Effector memory CD8-positive, alpha-beta T cell (primary cell): ENCODE data around the gene UVRAG.
"Not testable (repeated sequence)": the region's sequence is repeated elsewhere in the genome, so short reads cannot be mapped to it uniquely, and the experiment has no call there.

ENCODE experiments used
- ATAC-seq: fragments of 150-1000 bp; cut with Tn5 transposase; replicated peaks from 2 replicates; pipeline ENCODE4 v1.10.0; 2021; ENCODE audit warnings: mild to moderate bottlenecking, moderate library complexity
- DNase-seq, 3 experiments: peaks; one replicate each; pipeline ENCODE4 v3.0.0; 2021
- H3K27ac Mint-ChIP-seq, 2 donors: one replicate each; pipeline ENCODE4 v1.8.0; 2022; ENCODE audit warnings: mild to moderate bottlenecking in 2 of 2, mixed read lengths in 2 of 2, moderate library complexity in 2 of 2
- H3K27me3 Mint-ChIP-seq, 2 donors: one replicate each; pipeline ENCODE4 v1.8.0; 2022; ENCODE audit warnings: mixed read lengths in 2 of 2
- H3K36me3 Mint-ChIP-seq: one replicate; pipeline ENCODE4 v1.8.0; 2022; ENCODE audit warnings: mild to moderate bottlenecking, moderate library complexity, mixed read lengths; ENCODE audit not compliant: insufficient read depth
- H3K4me1 Mint-ChIP-seq, 2 donors: one replicate each; pipeline ENCODE4 v1.8.0; 2022; ENCODE audit warnings: low read depth in 2 of 2, mixed read lengths in 2 of 2
- H3K4me3 Mint-ChIP-seq, 2 donors: one replicate each; pipeline ENCODE4 v1.8.0; 2022; ENCODE audit warnings: mild to moderate bottlenecking in 2 of 2, mixed read lengths in 2 of 2, moderate library complexity in 2 of 2
- H3K9me3 Mint-ChIP-seq, 2 donors: one replicate each; pipeline ENCODE4 v1.8.0; 2022; ENCODE audit warnings: mixed read lengths in 2 of 2

The UVRAG gene

GRCh38 chr11:75973710-75974109 is 158.7 kb downstream of the UVRAG start:
- H3K4me1 Mint-ChIP-seq, result peaks cover 23 to 24% of the 10 kb centered on the region in 2 donors
- not testable (repeated sequence) for H3K9me3 Mint-ChIP-seq, H3K4me3 Mint-ChIP-seq, H3K27ac Mint-ChIP-seq, DNase-seq, H3K36me3 Mint-ChIP-seq, ATAC-seq, H3K27me3 Mint-ChIP-seq

GRCh38 chr11:75979075-75979474 is 164.1 kb downstream of the UVRAG start:
- not testable (repeated sequence) for ATAC-seq, H3K36me3 Mint-ChIP-seq, H3K9me3 Mint-ChIP-seq, H3K27ac Mint-ChIP-seq, H3K27me3 Mint-ChIP-seq, DNase-seq, H3K4me3 Mint-ChIP-seq
- peaks cover 24 to 47% of the 10 kb centered on the region in 2 donors for H3K4me1 Mint-ChIP-seq

- not testable (repeated sequence) for H3K36me3 Mint-ChIP-seq, ATAC-seq
Measured at GRCh38 chr11:75979479-75980027, 164.5 kb downstream of the UVRAG start.

GRCh38 chr11:75980031-75980430 is 165.0 kb downstream of the UVRAG start:
- no peak overlapping the region for H3K27ac Mint-ChIP-seq
- DNase-seq (no peak), ATAC-seq (no peak)
- H3K4me3 Mint-ChIP-seq, result no peak overlapping the region
- H3K36me3 Mint-ChIP-seq, result peaks cover 12% of the 10 kb centered on the region
- peaks cover 24 to 47% of the 10 kb centered on the region in 2 donors for H3K4me1 Mint-ChIP-seq
- no peaks in the 10 kb centered on the region for H3K9me3 Mint-ChIP-seq
- no peaks in the 10 kb centered on the region for H3K27me3 Mint-ChIP-seq

More at GRCh38 chr11:75979479-75980027, 164.5 kb downstream of the UVRAG start:
- not testable (repeated sequence) for DNase-seq, H3K9me3 Mint-ChIP-seq, H3K27ac Mint-ChIP-seq, H3K4me3 Mint-ChIP-seq, H3K27me3 Mint-ChIP-seq
- H3K4me1 Mint-ChIP-seq, result peaks cover 24 to 47% of the 10 kb centered on the region in 2 donors

- Mint-ChIP-seq H3K36me3 (peaks cover 14% of the 10 kb centered on the region), H3K9me3 (no peaks in the 10 kb centered on the region), H3K27me3 (no peaks in the 10 kb centered on the region), H3K4me3 (no peak overlapping the region), H3K27ac (peak overlapping the region in 1 of 2 donors; percentile 81), H3K4me1 (peaks cover 18 to 42% of the 10 kb centered on the region in 2 donors)
- DNase-seq (no peak), ATAC-seq (no peak)
Measured at GRCh38 chr11:75981546-75981945, 166.5 kb downstream of the UVRAG start.

GRCh38 chr11:75982309-75982708 is 167.3 kb downstream of the UVRAG start:
- no peak for DNase-seq
- no peaks in the 10 kb centered on the region for H3K27me3 Mint-ChIP-seq
- peaks cover 12 to 34% of the 10 kb centered on the region in 2 donors for H3K4me1 Mint-ChIP-seq
- no peak overlapping the region for H3K4me3 Mint-ChIP-seq
- peak overlapping the region in 1 of 2 donors; percentile 81 for H3K27ac Mint-ChIP-seq
- no peak for ATAC-seq
- H3K36me3 Mint-ChIP-seq, result peaks cover 14% of the 10 kb centered on the region
- no peaks in the 10 kb centered on the region for H3K9me3 Mint-ChIP-seq

- H3K27ac Mint-ChIP-seq, result no peak overlapping the region
- no peaks in the 10 kb centered on the region for H3K27me3 Mint-ChIP-seq
- H3K4me1 Mint-ChIP-seq, result peaks cover 6 to 20% of the 10 kb centered on the region in 2 donors
- H3K36me3 Mint-ChIP-seq, result peaks cover 14% of the 10 kb centered on the region
- ATAC-seq (no peak), DNase-seq (no peak)
- no peak overlapping the region for H3K4me3 Mint-ChIP-seq
- H3K9me3 Mint-ChIP-seq, result no peaks in the 10 kb centered on the region
Measured at GRCh38 chr11:75986966-75987365, 172.0 kb downstream of the UVRAG start.

- no peak for ATAC-seq
- Mint-ChIP-seq H3K27ac (no peak overlapping the region), H3K4me1 (peaks cover 5 to 23% of the 10 kb centered on the region in 2 donors)
Measured at GRCh38 chr11:75993126-75993525, 178.1 kb downstream of the UVRAG start.

GRCh38 chr11:75994616-75995015 is 179.6 kb downstream of the UVRAG start:
- Mint-ChIP-seq H3K27me3 (no peaks in the 10 kb centered on the region), H3K9me3 (no peaks in the 10 kb centered on the region), H3K36me3 (no peaks in the 10 kb centered on the region), H3K4me3 (no peak overlapping the region), H3K4me1 (peaks cover 3 to 11% of the 10 kb centered on the region in 2 donors), H3K27ac (no peak overlapping the region)
- ATAC-seq (no peak), DNase-seq (no peak)

More at GRCh38 chr11:75993126-75993525, 178.1 kb downstream of the UVRAG start:
- DNase-seq, result no peak
- Mint-ChIP-seq H3K9me3 (no peaks in the 10 kb centered on the region), H3K27me3 (no peaks in the 10 kb centered on the region), H3K36me3 (no peaks in the 10 kb centered on the region), H3K4me3 (no peak overlapping the region)

- H3K4me3 Mint-ChIP-seq, result no peak overlapping the region
- peaks cover 4% of the 10 kb centered on the region for H3K36me3 Mint-ChIP-seq
- H3K27ac Mint-ChIP-seq, result no peak overlapping the region
- peaks cover 1 to 4% of the 10 kb centered on the region in 2 donors for H3K4me1 Mint-ChIP-seq
- no peaks in the 10 kb centered on the region for H3K27me3 Mint-ChIP-seq
- DNase-seq (no peak), ATAC-seq (no peak)
- H3K9me3 Mint-ChIP-seq, result no peaks in the 10 kb centered on the region
Measured at GRCh38 chr11:75996523-75997442, 181.8 kb downstream of the UVRAG start.

- ATAC-seq (no peak), DNase-seq (no peak)
- H3K27ac Mint-ChIP-seq, result no peak overlapping the region
- peaks cover 43% of the 10 kb centered on the region for H3K36me3 Mint-ChIP-seq
- H3K27me3 Mint-ChIP-seq, result no peaks in the 10 kb centered on the region
- no peak overlapping the region for H3K4me3 Mint-ChIP-seq
- no peaks in the 10 kb centered on the region for H3K4me1 Mint-ChIP-seq
- H3K9me3 Mint-ChIP-seq, result no peaks in the 10 kb centered on the region
Measured at GRCh38 chr11:76004400-76004799, 189.4 kb downstream of the UVRAG start.

- H3K27ac Mint-ChIP-seq, result peak overlapping the region in 1 of 2 donors; percentile 23
Measured at GRCh38 chr11:76005756-76006155, 190.7 kb downstream of the UVRAG start.

GRCh38 chr11:76007166-76007565 is 192.2 kb downstream of the UVRAG start:
- H3K27ac Mint-ChIP-seq, result no peak overlapping the region

More at GRCh38 chr11:76005756-76006155, 190.7 kb downstream of the UVRAG start:
- ATAC-seq (no peak), DNase-seq (no peak)
- Mint-ChIP-seq H3K4me3 (no peak overlapping the region), H3K27me3 (no peaks in the 10 kb centered on the region), H3K36me3 (peaks cover 39% of the 10 kb centered on the region), H3K9me3 (no peaks in the 10 kb centered on the region), H3K4me1 (no peaks in the 10 kb centered on the region)

GRCh38 chr11:76008474-76008873 is 193.5 kb downstream of the UVRAG start:
- peaks cover 39% of the 10 kb centered on the region for H3K36me3 Mint-ChIP-seq
- H3K4me1 Mint-ChIP-seq, result peaks cover 0 to 3% of the 10 kb centered on the region in 2 donors
- H3K27ac Mint-ChIP-seq, result no peak overlapping the region
- H3K9me3 Mint-ChIP-seq, result no peaks in the 10 kb centered on the region
- DNase-seq (no peak), ATAC-seq (no peak)
- no peaks in the 10 kb centered on the region for H3K27me3 Mint-ChIP-seq
- no peak overlapping the region for H3K4me3 Mint-ChIP-seq

More at GRCh38 chr11:76007166-76007565, 192.2 kb downstream of the UVRAG start:
- H3K4me3 Mint-ChIP-seq, result no peak overlapping the region
- no peaks in the 10 kb centered on the region for H3K4me1 Mint-ChIP-seq
- ATAC-seq (no peak), DNase-seq (no peak)
- H3K36me3 Mint-ChIP-seq, result peaks cover 39% of the 10 kb centered on the region
- no peaks in the 10 kb centered on the region for H3K9me3 Mint-ChIP-seq
- no peaks in the 10 kb centered on the region for H3K27me3 Mint-ChIP-seq
